ENCODE results near the gene DHCR24.

Gene DHCR24

DNA sequence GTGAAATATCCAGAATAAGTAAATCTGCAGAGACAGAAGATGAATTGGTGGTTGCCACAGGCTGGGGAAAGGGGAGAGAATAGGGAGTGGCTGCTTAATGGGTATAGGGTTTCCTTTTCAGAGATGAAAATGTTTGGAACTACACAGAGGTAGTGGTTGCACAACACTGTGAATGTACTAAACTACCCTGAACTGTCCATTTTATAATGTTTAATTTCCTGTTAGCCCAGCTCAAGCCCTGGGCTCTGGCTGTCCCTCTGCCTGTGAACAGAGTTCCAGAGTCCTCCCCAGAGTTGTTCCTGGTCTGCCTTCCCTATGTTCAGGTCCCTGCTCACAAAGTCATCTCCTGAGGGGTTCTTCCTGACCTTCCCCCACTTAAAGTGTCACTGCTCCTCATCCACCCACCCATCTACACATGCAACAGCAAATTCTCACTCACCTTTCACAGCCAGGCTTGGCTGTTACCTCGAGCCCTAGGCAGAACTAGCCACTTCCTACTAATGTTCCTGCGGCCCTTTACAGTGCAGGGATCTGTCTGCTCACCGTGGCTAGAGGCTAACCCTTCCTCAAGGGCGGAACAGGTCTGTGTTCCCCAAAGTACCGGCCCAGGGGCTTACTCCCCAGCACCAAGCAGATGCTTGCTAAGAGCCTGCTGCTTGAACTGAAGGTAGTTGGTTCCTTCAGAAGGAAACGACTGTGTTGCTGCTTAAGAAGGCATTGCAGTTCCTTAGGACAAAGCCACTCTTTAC lies 22.4 kb downstream of the DHCR24 start:
- no peak for DNase-seq

DNA sequence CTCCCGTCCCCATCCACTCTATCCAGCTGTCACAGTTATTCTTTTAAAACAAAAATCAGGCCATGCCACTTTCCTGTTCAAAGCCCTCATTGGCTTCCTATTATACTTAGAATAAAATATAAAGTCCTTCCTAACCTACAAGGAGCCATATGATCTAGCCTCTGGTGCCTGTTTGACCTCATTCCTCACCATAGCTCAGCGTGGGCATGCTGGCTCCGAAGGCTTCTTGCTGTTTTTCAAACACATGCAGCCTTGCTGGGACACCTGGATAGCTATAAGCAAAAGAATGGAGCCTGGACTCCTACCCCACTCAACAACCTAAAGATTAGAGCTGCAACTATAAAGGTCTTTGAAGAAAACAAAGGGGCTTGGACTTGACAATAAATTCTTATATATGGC lies 23.7 kb downstream of the DHCR24 start:
- DNase-seq, result no peak

DNA sequence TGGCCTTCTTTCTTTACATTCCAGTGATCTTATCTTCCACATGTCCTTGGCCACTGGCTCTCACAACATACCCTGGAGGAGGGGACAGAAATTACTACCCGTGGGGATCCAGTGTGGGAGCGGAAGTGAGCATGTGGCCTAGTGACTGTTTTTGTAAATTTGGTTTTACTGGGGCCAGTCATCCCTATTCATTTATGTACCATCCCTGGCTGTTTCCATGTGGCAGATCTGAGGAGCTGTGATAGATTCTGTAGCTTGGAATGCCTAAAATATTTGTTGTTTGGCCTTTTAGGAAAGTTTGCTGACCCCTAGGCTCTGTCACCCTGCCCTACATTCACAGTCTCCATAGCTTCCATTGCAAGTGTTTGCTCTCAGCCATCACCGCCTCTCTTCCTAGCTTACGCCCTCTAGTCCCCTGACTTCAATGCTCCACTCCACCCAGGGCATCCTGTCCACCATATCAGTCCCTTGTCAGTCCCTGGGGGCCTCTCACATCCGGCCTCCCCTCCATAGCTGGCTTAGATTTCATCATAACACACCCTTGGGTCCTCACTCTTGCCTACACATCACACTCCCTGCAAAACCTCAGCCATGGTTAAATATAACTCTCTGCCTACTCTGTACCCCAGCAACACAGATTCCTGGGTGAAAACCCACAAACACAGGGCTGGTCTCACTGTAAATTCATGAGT lies 25.8 kb downstream of the DHCR24 start:
- DNase-seq, result no peak

DNA sequence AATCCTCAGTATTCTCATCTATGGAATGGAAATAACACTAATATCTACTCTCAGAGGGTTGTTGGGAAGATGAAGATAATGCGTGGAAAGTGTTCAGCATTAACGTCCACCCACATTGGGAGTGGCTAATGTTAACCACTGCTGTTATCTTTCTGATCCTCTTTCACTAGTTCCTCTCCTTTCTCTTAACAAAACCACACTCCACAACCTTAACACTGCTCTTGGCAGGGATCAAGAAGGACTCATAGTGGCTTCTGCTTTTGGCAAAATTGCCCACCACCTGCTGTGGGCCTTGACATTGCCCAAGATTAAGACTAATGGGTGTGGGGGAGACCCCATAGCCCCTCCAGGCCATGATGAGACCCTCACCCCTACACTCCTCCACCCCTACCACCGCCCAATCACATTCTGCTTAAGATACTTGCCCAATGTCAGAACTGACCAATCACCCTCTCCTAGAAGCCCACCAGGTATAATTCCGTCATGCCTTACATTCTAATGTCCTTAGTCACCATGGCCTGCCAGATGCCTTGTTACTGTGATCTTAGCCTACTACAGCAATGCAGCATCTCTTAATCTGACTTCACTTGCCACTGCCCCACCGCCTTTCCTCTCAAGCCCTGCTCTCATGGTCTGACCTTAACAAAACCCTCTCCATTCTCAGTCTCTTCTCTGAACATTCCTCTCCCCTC lies 27.1 kb downstream of the DHCR24 start:
- DNase-seq, result no peak

DNA sequence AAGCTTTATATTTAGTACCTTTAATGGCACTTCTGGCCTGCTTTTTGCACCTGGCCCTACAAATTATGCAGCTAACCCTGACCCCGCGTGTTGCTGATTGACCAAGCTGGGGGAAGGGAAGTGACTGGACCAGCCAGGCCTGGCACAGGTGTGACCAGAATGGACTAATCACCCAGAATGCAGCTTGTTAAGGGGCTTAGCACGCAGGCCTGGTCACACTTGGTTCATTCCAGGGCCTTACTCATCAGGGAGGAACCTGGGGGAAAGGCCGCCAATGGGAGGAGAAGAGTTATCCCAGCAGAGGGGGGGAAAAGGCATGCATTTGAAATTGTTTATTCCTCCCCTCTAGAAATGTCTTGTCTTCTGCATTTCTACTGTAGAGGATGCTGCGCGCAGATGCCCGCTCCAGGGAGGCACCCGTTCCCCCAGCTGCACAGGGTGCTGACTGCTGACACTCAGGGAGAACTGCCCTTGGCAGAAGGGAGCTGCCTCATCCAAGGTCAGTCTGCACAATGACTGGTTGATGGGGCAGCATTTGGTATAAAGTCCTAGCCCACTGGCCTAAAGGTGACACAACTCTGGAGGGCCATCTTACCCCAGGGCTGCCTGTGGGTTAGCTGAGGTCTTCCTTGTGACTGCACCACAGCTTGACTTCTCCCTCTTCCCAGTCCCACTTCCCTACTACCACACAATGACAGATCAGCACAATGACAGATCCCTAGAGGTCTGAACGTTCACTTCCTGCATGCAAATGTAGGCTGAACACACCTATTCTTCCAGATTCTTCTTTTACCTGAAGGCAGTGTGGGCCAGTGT lies 29.0 kb downstream of the DHCR24 start:
- no peak for DNase-seq

DNA sequence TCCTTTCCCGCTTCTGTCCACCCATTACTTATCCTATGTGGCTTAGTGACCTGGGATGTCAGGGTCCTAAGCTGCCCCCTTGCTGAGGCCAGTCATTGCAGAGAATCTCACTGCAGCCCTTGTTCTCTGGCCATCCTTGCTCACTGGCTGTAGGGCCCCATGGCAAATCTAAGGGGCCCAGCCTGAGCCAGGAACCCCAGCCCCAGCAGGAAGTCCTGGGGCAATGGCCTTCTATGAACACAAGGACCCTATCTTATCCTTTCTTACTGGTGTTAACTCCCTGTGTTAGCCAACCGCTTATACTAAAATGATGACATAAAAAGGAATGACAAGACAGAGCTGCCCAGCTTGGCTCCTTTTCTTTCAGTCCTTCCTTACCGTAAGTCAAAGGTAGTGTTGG lies 29.9 kb downstream of the DHCR24 start:
- DNase-seq, result no peak

DNA sequence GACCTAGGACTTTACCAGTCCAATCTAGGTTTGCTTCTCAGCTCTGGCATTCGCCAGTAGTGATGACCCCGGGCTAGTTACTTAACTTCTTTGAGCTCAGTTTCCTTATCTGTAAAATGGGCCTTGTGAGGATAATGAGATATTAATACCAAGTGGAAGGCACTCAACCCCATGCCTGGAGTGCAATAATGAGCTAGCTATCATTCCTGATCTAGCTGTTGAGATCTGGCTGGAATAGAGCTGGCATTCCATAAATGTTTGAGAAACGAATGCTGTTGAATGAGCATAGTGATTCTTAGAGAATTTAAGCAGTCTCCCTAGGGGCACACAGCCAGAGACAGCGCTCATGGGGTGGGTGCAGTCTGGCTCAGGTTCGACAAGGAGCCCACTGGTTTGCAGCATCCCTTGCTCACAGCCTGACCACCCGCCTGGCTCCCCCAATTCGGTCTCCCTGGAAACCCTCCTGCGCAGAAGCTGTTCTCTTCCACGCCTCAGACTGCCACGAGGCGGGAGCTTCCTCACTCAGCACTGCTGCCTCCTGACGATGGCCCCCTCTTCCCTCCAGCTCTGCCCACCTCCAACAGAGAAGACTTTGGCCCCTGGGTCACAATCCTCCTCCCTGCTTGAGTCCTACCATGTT lies 32.5 kb downstream of the DHCR24 start:
- no peak for DNase-seq

DNA sequence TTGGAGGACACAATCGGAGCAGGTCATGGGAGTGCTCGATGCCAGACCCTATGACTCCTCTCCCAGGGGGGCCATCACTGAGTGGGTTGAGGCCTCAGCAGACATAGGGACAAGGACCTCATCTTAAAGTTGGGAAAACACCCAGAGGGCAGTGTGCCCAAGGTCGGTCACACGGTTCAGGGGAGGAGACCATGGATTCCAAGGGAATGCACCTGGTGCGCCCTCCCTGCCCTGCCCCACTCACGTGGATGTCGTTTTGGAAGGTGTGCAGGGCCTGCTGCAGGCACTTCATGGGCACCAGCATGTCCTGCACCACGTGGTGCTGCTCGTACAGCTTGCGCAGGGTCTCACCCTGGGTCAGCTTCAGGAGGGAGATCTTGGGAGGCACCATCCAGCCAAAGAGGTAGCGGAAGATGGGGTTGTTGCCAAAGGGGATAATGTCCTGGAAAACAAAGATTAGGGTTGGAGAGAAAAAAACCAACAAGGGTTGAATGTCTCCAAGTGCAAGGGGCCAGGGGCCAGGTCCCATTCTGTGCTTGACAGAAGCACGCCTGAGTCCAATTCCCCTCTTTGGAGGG lies 33.1 kb downstream of the DHCR24 start:
- no peak for DNase-seq

DNA sequence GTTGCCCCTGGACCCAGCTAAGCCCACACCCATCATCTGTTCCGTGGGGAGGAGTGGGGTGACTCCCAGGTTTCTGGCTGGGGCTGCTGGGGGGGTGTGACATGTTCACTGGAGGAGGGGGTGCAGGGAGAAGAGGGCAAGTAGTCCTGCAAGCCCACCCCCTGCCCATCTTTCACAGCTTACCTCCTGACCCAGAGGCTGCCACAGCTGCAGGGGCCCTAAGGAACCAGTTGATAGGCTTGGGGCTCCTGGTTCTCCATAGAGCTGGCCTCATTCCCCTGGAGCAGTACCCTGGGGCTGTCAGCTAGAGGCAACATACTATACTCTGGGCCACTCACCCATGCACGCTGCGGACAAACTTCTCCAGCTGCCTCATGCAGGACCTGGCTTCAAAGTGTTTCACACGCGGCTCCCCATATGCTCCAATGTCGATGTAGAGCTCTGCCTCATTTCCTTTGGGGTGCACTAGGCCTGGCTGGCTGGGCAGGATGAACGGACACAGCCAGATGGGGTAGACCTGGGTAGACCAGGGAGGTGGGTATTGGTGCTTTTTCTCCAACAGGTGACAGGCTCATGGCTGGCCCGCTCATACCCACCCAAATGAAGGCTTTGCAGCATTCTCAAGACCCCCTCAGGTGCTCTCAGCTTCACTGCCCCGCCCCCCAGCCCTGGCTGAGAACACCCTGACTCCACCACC lies 33.8 kb downstream of the DHCR24 start:
- DNase-seq, result no peak

DNA sequence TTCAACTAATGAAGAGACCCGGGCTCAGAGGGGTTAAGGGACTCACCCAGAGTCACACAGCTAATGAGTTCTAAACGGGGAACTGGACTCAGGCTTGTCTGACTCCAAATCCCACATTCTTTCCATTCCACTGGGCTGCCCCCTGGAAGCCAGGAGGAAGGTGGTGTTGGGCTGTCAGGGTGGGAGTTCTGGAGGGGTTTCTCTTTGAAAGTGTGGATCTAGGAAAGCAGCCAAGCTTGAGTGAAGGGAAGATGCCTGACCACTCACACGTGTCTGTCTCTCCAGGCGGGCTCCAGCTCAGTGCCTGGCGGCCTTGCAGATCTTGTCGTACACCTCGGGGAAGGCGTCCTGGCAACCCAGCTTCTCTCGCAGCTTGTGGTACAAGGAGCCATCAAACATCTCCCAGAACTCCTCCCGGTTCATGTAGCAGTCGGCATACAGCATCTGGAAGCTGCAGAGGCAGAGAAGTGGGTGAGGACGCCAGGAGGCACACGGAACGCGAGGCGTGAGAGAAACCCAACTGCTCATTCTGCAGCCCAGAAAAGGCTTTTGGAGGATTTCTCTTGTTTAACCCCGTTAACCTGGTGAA lies 35.0 kb downstream of the DHCR24 start:
- DNase-seq, result no peak

DNA sequence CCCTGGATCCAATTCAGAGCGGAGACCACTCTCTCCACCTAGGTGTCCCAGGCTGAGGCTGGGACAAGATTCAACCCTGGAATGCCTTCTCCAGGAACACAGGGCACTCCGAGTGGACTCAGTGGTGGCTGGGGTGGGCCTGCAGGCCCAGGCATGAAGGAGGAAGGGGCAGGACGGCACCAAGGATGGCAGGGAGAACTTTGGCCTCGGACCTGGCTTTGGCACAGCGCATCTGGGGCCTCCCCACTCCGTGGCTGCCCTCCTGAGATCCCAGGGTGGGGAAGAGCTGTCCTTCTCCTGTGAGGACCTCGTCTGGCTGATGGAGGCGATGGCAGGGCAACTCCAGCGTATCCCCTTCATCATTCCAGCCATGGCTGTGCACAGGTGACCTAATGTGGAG lies 35.6 kb downstream of the DHCR24 start:
- DNase-seq, result no peak

DNA sequence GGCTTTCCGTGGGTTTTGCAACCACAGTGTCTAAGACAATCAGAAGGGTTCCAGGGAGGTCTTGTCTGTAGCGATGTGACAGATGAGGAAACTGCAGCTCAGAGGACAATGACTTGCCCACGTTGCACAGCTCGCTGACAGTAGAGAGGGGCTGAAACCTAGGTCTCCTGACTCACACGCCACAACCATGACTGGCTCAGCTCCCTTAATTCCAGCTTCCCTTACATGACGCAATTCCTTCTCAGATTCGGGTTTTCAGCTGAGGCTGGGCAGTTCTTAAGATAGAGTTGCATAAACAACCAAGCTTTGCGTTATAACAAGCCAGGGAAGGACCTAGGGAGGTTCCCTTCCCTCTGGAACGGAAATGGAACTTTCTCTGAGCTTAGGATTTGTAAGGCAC lies 36.3 kb downstream of the DHCR24 start:
- no peak for DNase-seq

DNA sequence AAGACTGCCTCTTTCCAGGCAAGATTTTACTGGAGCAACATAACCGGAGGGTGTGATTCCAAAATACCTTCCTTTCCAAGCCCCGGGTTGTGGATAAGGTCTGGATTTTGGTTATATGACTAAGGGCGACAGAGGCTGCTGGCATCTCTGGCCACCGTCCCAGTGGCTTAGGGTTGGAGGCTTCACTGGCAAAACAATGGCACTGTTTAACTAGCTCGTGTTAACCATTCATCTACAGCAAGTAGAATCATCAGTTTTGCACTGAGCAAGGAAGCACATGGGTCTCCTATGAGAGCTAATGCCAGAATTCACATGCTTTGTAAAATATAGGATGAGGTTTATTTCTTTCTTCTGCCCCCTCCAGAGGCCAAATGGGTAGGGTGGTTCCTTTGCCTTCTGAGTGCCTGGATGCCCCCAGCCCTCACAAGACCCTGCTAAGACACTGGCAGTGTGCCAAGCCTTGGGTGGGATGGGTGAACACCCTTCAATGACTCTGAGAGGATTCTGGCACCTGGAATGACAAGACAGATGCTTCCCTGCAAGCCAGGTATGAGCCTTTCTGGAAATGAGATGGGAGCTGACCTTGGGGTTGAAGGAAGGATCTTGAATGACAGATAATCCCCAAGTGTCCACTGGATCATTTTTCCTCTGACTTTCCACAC lies 36.8 kb downstream of the DHCR24 start:
- no peak for DNase-seq

DNA sequence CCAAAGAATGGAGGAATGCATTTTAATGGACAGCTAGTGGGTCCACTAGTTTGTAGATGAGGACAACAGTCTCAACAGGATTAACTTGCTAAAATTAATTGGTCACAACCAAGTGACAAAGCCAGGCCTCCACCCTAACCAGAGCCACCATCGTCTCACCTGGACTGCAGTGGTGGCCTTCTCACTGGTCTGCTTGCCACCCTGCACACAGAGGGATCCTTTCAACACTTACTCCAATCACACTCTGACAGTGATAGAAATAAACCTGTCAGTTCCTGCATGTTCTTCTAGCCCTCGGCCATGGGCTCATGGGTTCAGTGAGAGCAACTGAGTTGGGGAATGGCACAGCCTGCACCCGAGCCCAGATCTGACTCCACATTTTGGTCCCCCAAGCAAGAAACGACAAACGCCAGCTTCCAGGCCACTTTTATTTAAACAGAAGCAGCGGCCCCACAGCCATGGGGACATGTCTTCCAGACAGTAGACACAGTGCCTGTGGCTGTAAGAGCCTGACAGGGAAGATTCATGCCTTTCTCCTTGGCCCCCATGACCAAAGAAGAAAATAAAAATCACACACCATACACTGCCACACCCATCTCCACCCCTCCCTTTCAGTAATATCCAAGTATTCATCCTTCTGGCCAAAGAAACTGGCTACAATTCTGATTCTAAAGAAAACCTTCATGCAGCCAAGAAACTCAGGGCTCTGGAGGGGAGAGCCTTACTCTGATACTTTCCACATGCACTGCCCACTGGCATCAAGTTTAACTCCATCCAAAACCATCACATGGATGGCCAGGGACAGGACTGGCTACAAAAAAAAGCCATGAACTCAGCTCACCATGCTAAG lies 37.6 kb downstream of the DHCR24 start:
- DNase-seq, result no peak

DNA sequence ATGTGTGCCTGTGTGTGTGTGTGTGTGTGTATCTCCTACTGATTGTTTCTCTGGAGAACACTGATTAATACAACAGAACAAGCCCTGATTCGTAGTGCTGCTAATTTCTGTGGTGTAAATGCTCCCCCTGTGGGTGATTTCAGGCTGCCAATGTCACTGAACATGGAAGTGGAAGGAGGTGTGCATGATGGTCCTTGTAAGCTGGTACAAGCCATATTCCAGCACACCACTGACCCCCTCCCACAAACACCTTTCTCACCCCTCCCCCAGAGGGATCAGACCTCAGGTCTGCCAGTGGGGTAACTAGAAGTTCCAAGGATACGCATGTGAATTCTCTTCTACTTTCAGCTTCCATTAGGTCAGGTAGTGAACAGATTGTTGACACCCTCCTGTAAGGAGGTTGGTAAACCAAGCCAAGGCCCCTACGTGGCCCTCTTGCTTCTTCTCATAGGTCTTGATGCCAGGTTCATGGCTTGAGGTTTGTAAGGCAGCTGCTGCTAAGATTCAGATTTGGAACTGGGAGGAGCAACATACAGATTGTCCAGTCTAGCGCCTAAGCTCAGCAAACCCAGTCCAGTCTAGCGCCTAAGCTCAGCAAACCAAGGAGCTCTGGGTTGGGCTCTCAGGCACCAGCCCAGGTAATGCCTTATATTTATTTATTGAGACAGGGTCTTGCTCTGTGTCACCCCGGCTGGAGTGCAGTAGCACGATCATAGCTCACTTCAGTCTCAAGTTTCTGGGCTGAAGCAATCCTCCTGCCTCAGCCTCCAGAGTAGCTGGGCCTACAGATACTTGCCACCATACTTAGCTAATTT lies 38.7 kb downstream of the DHCR24 start:
- DNase-seq, result no peak

DNA sequence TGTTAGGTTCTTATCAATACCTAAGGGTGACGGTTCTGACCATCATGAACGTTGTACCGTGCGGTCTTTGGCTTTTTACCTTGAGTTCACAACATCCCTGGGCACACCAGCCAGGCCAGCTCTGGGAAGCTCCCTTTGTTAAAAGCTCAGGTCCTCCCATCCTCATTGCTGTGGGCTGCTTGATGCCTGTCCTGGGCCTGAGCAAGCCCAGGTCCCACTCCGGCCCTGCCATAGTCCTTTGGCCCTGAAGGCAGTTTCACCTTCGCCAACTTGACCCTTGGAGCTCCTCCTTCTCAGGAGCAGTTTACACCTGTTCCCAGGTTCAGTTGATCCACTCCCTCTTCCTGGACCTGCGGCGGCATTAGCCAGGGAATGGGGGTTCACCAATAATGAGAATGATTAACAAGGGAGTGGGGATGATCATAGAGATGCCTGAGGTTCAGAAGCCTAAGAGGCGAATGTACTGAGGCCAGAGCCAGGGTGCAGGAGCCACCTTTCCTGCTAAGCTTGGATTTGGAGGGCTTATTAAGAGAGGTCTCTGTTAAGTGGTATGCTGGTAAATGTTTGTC lies 40.2 kb downstream of the DHCR24 start:
- DNase-seq, result no peak

DNA sequence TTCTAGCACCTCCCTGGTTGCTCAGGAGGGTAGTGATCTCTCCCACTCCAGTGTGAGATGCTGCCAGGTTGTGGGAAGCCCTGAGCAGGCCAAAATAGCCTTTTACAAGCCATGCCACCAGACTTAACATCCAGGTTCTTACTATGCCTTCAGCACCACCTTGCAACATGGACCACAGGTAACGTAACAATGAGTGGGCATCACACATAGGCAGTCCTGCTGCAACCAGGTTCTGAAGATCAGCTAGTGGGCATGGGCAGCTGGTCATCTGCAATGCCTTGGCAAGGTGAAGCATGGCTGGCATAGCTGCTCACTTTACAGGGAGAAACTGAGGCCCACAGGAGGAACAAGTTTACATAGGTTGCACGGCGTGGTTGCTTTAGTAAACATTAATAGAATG lies 40.7 kb downstream of the DHCR24 start:
- DNase-seq, result no peak

DNA sequence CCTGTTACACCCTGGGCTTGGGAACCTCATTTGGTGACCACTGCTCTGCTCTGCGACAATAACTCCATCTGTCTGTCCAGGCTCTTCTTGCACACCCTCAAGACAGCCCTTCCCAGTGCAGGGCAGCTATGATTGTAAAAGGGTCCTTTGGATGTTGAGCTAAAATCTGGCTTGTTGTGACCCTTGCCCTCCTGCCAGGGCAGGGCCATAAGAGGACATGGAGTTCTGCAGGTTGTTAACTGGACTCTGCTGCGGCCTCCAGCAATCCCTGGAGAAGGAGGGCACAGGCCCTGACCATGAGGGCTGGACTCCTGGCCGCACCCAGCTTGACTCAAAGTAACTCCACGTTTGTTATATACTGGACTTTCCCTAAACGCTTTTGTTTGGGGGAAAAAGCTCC lies 41.2 kb downstream of the DHCR24 start:
- DNase-seq, result no peak

DNA sequence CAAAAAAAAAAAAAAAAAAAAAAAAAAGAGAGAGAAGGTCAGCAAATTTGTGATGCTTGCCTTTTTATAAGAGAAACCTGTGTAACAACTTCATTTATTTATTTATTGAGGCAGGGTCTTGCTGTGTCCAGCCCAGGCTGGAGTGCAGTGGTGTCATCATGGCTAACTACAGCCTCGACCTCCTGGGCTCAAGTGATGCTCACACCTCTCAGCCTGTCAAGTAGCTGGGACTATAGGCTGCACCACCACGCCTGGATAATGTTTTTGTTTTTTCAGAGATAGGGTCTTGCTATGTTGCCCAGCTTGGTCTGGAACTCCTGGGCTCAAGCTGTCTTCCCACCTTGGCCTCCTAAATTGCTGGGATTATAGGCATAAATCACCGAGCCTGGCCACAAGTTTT lies 42.4 kb downstream of the DHCR24 start:
- DNase-seq, result no peak
